Pulmonary artery endothelial cell (primary cell): ENCODE results near the gene DDX10. TPM values are rescaled to one million over a fixed set of nuclear protein-coding genes. Genes with fewer than 3 reads are reported as not detected.
"Not testable (repeated sequence)": the region's sequence is repeated elsewhere in the genome, so short reads cannot be mapped to it uniquely, and the experiment has no call there.

Experiments used
- DNase-seq: peaks from one replicate; pipeline ENCODE4 v3.0.0-alpha.2; 2011; ENCODE audit warnings: low read depth, low spot score
- total RNA-seq: library from RNA; depleted of rRNA; stranded (reverse); fragments of >200 nt; gene quantifications from 2 replicates; pipeline ENCODE4 v1.2.3, GENCODE V29; 2014

The DDX10 gene
- total RNA-seq, 1 donor from 2014 or later, result 46.2 TPM

DNA sequence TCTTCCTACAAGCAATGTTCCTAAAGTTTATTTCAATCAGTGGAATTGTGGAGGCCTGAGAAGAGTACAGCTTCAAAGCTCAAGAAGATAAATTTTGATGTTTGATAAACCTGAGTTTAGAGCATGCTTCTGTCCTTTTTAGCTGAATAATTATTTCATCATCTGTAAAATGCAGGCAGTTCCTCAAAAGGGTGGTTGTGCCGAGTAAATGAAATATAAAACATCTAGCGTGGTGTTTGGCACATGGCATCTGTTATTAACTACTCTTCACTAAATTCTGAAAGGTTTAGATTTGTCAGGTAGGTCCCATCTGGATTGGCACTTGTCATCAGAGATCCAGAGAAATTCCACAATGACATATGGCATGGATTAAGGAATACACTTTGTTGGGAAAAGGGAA, 155.1 kb downstream of the DDX10 start:
- no peak for DNase-seq

DNA sequence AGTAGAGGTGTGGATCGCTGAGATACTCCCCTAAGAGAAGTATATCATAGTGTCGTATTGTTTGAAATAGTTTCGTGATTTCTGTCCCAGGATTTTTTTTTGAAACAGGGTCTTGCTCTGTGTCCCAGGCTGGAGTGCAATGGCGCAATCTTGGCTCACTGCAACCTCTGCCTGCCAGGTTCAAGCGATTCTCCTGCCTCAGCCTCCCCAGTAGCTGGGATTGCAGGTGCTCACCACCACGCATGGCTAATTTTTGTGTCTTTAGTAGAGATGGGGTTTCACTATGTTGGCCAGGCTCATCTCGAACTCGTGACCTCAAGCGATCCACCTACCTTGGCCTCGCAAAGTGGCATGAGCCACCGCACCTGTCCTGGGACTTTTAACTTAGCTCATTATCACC, 159.1 kb downstream of the DDX10 start:
- not testable (repeated sequence) for DNase-seq

DNA sequence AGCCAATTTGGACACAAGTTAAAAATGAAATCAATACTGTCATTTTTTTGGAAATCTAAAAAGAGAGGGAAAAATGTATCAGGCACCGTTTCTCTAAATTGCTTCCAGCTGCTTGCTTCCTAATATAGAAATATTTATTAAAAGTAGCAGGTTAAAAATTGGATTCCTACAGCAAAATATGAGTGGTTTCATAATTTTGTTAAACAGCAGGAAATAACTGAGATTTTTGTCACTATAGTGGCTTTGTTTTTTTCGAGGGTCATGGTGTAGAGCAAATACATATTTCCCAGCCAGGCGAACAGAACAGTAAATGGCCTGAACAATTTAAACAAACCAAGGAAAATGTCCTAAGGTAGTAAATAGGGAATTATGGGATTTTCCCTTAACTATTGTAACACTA, 159.7 kb downstream of the DDX10 start:
- DNase-seq, result peak; percentile 15

DNA sequence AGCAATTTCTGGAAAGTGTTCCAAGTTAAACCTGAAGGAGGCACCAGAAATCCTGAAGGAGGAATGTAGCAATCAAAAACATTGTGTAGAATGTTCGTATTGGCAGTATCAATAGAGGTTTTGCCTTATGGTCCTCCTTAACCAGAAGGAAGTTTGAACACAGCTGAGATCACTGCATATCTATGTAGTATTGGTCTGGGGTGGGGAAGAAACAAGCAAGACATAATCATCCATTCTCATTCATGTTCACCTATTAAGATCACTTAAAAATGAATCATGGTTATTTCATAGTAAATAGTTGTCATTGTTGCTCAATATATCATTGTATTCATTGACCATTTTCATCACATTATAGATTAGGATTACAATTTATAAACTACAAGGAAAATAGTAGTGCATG, 160.5 kb downstream of the DDX10 start:
- no peak for DNase-seq

DNA sequence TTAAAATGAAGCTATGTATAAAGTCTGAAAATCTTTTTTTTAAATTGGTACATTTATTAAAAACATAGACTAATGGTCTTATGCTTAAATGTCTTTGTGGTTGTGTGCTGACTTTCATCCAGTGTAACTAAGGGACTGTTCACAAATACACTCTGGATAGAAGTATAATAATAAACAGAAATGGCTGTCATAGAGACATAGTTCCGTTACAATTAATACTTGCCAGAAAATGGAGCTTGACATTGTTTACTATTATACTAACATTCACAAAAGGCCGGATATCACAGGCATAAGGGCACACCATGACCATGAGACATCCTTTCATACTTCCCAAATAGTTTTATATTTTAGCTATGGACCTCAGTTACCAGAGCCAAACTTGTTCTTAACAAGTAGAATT, 161.3 kb downstream of the DDX10 start:
- DNase-seq, result no peak

DNA sequence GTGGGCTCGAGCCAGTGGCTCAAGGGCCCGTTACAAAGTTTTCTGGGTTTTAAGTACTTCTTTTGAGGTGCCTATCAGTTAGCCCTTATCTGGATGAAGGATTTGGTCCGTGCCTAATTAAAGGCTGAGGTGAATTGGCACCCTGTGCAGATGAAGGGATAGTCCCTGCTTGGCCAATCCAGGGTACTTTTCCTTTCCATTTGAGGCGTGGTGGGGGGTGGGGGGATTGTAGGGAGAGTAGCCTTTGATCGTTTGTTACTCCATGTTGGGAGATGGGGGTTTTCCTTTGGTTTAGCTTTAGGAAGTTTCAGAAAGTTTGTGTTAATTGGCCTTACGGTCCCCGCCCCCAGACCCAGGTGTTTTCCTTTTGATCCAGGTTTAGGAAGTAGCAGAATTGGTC, 170.8 kb downstream of the DDX10 start:
- no peak for DNase-seq

DNA sequence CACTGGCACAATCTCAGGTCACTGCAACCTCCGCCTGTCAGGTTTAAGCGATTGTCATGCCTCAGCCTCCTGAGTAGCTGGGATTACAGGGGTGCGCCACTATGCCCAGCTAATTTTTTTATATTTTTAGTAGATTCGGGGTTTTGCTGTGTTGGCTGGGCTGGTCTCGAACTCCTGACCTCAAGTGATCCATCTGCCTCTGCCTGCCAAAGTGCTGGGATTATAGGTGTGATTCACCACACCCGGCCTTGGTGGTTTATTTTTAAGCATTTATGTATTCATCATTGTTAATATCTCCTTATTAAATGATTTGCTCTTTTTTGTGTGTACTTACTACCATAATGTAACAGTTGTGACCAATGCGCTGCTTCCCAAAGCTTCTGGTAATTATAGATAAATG, 171.7 kb downstream of the DDX10 start:
- DNase-seq, result no peak

DNA sequence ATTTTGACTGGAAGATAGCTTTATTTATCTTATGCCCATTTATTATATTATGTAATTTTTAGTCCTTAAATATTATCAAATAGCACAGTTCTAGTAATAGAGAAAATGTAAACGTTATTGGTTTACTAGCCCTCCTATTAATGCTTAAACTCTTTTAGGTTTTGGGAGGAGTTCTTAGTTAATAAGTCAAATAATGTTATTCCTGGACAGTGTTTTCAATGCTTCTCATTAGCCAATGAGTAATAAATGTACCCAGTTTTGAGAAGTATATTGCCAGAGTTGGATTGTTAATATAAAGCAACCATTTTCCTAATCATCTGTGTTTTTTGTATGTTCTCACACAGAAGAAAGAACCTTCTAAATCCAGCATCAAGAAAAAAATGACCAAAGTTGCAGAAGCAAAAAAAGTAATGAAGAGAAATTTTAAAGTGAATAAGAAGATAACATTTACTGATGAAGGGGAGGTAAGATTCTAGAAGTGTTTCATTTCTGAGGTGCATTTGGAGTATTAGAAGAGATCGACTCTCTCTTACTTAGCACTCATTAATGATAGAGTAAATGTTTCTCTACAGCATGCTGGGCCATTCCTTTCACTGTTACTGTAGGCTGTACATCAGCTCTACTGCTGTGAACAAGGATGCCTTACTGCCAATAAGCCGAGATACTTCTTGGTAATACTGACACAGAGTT, 173.4 kb downstream of the DDX10 start:
- DNase-seq, result no peak

DNA sequence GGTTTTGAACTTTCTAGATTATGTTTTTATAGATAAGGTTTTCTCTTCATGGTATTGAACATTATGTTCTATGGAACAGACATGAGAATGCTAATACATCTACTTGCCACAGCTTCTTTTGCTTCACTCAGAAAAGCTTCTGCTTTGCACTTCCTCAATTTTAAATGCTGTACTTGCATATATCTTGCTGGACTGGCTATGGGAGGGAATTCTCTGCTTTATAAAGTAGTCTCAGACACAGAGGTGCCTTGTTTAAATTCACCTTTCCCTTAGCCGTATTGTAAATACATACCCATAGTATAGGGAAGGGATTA, 173.9 kb downstream of the DDX10 start:
- DNase-seq, result no peak

DNA sequence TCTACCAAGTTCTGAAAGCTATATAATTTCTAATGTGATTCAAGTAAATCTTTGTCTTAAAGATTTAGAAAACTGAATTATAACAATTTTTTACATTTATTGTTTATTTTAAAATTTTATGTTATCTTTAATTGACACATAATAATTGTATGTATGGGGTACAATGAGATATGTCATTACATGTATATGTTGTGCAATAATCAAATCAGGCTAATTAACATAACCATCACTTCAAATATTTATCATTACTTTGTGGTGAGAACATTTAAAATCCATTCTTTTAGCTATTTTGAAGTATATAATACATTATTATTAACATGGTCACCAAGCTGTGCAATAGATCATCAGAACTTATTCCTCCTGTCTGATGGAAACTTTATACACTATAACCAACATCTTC, 181.1 kb downstream of the DDX10 start:
- no peak for DNase-seq

DNA sequence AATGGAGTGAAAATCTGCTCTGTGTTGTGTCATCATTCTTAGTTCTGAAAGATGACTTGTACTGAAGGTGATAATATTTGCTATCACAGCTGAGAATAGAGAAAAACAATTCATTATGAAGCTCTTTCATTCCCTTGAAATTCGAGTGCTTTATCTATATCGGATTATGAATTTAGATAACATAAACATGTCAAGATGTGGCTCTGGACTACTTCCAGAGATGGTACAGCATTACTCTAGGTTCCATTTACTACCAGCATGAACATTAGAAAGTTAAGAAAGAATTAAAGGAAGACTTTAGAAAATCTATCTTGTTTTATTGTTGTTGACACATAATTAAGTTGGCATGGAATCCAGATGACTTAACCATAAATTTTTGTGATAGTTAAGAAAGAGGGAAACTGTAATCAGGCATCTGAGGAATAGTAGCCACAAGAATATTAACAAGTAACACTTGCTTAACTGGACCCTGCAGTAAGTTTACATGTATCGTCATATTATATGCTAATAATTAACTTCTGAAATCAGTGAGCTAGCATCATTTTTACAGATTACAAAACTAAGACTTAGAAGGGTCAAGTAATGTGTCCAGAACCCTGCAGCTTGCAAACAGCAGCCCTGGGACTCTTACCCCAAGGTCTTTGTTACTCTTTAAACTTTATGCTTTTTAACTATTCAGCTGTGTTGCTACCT, 182.6 kb downstream of the DDX10 start:
- DNase-seq, result no peak

DNA sequence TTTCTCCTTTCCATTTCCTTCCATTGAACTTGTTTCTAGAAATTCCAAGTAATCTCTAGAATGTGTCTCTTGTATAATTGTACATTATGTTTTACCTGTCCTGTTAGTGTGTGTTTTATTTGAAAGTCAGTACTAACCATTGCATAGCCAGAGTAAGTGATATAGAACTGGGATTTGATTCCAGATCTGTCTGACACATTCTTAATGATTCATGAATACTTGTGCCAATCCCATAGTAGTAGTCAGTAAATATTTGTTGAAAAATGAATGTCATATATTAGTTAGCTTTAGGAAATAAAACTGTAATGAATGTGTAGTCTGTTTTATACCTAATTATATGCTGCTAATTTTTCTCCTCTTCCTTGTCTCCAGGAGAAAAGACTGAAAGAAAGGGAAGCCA, 186.9 kb downstream of the DDX10 start:
- DNase-seq, result no peak

DNA sequence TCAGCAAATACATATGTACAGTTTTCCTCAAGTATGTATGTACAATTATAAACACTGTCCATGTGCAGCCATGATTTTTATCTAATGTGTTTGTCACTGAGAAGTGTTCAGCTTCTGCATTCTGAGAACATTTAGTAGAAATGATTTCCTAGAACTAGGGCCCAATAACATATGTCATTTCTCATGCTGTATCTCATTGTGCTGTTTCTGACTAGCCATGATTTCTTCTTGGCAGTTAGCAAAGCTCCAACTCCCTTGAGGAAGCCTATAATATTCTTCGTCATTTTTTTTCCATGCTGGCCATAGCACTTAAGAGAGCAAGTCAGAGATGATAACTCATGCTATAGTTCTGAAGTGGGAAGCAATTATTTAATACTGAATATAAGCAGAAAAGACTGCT, 187.8 kb downstream of the DDX10 start:
- DNase-seq, result no peak

DNA sequence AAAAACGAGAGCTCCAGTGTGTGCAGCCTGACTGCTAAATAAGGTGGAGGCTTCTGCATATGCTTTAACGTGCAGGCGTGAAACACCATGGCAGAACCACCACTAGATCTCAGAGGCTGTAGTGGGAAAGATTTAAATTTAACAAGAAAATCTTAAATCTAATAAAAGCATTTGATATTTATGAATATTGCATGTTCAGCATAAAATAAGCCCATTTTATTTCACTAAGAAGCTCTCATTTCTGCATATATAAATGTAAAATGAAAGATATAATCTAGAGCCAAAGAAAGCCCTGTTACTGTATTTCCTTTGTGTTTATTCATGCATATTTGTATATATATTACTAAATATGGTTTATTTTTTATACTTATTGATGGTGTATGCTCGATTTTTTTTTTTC, 188.3 kb downstream of the DDX10 start:
- DNase-seq, result no peak

DNA sequence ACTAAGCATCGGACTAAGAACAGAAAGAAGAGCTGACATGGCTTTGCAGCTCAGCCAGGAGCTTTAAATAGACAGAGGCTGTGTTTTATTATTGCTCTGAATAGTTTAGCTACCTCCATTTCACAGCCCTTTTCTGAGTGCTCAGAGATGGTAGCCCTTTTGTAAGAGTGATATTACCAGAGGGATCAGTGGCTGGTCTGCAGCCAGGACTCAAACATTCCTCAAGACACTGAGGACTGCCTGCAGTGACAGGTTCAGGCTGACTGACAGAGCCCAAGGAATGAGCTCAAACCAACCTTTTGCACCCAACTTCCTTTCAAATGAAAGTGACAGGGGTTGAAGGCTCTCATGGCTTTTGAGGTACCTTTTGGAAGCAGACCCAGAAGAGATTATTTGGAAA, 189.0 kb downstream of the DDX10 start:
- DNase-seq, result no peak

DNA sequence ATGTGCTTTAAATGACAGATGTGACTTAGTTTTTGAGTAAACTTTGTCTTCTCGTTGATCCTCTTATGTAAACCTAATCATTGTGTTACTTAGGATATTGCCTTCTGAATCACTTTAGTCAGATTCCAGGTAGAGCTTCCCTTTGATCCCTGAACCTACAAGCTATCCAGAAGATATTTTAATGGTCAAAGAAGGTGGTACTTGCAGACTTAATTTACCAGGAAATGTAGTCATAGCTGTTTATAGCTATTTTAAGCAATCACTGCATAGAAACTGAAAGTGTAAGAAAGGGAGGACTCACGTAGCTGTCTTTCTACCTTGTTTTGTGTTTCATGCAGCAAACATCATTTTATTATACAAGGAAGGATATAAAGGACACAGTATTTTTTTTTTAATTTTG, 189.5 kb downstream of the DDX10 start:
- DNase-seq, result no peak

DNA sequence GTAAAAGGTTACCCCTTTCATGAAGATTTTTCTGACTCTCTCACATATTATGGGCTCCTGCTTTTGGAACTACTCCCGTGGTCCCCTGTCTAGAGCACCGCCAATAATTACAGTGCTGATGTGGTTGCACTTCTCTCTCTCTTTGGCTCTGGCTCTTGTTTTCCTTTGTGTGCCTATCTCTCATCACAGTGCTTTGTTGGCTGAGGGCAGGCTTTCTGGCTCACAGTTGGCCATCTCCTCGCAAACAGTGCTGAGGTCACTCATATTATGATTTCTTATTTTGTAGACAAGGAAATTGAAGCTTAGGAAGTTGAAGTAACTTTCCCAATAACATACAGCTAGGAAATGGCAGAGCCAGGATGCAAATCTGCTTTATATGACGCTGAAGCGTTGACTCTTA, 192.5 kb downstream of the DDX10 start:
- DNase-seq, result peak; percentile 76

DNA sequence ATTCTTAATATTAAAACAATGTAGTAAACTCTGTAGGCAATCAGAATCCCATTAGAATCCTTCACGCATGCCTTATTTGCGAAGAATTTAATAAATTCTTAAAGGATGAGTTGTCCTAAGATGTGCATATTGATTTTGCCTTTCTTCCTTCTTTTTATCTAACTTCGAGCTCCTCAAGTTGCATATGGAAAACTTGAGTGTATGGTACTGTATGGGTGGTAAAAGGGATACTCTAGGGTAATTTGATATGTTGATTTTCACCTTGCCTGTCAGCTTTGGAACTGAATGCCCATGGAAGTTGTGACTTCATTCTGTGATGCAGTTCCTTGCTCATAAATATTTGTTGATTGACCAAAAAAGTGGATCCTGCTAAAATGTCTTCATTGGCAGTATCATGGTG, 193.8 kb downstream of the DDX10 start:
- no peak for DNase-seq

DNA sequence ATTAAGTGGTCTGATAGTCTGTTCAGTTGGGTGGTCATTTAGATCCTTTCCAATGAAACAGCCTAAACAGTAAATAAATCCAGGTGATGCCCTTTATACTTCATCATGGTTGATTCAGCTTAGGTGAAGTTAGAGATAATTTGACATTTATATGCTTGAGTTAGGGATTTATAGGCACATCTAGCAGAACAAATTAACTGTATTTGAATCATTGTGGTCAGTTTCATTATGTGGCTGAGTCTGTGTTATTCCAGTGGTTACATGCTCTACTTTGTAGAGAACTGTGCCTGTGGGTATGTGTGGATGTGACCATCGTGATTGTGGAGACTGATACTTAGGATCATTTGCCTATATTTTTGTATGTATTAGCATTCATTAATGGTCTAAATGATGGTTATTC, 194.6 kb downstream of the DDX10 start:
- DNase-seq, result no peak

DNA sequence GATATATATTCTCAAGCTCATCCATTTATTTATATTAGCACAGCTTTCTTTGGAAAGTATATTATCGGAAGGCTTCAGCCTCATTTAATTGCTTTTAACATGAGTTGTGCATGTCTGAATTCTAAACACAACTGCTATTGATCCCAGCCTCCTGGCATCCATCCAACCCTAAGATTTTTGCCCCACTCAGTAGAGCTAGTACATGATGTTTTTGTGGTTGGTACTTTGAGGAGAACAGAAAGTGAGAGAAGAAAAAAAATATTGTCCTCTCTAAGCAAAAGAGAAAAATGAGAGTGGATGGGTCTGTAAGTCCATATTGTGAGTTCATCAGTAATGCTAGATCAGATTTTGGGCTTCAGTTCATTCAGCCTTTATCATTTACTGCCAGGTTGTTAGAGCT, 198.7 kb downstream of the DDX10 start:
- DNase-seq, result no peak

DNA sequence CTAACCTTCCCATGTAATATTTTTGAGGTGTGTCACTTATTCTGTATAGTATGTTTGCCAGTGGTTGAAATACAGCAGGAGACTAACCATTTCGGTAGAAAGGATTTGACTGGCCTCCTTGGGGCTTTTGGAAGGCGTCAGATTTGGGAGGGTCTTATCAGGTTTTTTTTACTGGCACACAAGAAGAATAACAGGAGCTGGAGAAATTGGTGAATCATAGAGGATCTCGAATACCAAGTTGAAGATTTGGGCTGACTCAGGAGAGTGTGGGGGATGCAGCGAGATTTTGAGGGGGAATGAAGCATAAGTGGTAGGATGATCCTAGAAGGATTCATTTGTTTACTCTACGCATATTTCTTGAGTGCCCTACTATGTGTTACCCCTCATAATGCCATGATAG, 200.5 kb downstream of the DDX10 start:
- DNase-seq, result no peak

DNA sequence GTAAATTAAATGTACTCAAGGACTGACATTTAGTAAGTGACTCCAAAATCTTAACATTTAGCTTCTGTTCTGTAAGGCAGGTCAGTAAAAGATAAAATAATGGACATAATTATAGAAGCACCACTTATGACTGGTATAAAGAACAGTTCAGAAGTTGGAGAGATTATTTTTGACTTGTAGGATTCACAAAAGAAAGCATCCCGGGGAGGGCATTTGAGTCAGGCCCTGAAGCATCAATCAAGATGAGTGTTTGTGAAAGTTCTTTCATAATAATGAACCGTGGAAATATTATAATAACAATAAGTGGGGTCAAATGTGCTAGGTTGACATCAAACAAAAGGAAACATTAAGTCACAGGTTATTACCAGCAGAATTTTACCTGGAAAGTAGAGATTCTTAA, 201.9 kb downstream of the DDX10 start:
- no peak for DNase-seq

DNA sequence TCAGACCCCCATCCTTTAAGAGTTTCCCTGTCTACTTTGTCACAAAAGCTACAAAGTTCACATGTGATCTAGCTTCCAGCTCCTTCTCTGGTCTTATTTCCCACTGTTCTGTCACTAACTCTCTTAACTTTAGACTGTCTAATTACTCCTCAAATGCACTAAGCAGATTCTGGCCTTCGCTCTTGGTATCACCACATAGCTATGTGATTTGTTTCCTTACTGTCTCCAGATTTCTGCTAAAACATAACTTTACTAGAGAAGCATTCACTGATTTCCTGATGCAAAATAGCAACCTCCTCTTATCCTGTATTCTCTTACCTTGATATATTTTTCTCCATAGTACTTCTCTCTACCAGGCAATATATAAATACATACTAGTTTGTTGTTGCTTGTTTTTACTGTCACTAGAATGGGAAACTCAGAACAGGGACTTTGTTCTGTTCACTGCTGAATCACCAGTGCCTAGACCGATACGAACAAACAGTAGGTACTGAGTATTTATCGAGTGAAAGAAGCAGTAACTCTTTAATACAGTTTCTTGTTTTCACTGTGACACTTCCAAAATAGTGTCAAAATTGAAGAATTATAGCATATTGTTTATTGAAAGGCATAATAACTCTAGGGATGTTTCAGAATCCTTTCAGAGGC, 205.6 kb downstream of the DDX10 start:
- peak; percentile 76 for DNase-seq
